GM04504 (cell line): ENCODE data around the gene PLEKHG5.
A peak's percentile ranks its signal among the peaks of the same experiment; 100 is the strongest.

ENCODE experiments used
- DNase-seq: peaks from one replicate; pipeline ENCODE4 v3.0.0-alpha.2; 2012; ENCODE audit warnings: low read depth

The PLEKHG5 gene

GRCh38 chr1:6491480-6491962 is at the start of gene PLEKHG5:
TSS of gene PLEKHG5 (minus strand) at chr1:6491667. CDS start at chr1:6477571, 14,096 bp downstream.
- DNase-seq: peak; percentile 28

GRCh38 chr1:6538956-6539355 is 47.5 kb upstream of the PLEKHG5 start:
- no peak for DNase-seq

GRCh38 chr1:6536291-6536690 is 44.8 kb upstream of the PLEKHG5 start:
- DNase-seq: no peak

- no peak for DNase-seq
Measured at GRCh38 chr1:6535214-6535613, 43.7 kb upstream of the PLEKHG5 start.

- no peak for DNase-seq
Measured at GRCh38 chr1:6534248-6534822, 42.9 kb upstream of the PLEKHG5 start.

- no peak for DNase-seq
Measured at GRCh38 chr1:6531996-6532395, 40.5 kb upstream of the PLEKHG5 start.

GRCh38 chr1:6530504-6531160 is 39.2 kb upstream of the PLEKHG5 start:
- no peak for DNase-seq

- no peak for DNase-seq
Measured at GRCh38 chr1:6528492-6528891, 37.0 kb upstream of the PLEKHG5 start.

- DNase-seq: no peak
Measured at GRCh38 chr1:6526316-6526715, 34.8 kb upstream of the PLEKHG5 start.

- DNase-seq: no peak
Measured at GRCh38 chr1:6523566-6523965, 32.1 kb upstream of the PLEKHG5 start.

- no peak for DNase-seq
Measured at GRCh38 chr1:6521536-6521935, 30.1 kb upstream of the PLEKHG5 start.

GRCh38 chr1:6519935-6520671 is 28.6 kb upstream of the PLEKHG5 start:
- peak; percentile 60 for DNase-seq

- no peak for DNase-seq
Measured at GRCh38 chr1:6519491-6519934, 28.0 kb upstream of the PLEKHG5 start.

- no peak for DNase-seq
Measured at GRCh38 chr1:6517435-6517851, 26.0 kb upstream of the PLEKHG5 start.

GRCh38 chr1:6515771-6516170 is 24.3 kb upstream of the PLEKHG5 start:
- DNase-seq: no peak

- no peak for DNase-seq
Measured at GRCh38 chr1:6513320-6513801, 21.9 kb upstream of the PLEKHG5 start.

GRCh38 chr1:6512908-6513280 is 21.4 kb upstream of the PLEKHG5 start:
- no peak for DNase-seq

GRCh38 chr1:6512245-6512907 is 20.9 kb upstream of the PLEKHG5 start:
- DNase-seq: no peak

GRCh38 chr1:6511561-6512244 is 20.2 kb upstream of the PLEKHG5 start:
- no peak for DNase-seq

- DNase-seq: no peak
Measured at GRCh38 chr1:6511056-6511455, 19.6 kb upstream of the PLEKHG5 start.

GRCh38 chr1:6510493-6510892 is 19.0 kb upstream of the PLEKHG5 start:
- no peak for DNase-seq

GRCh38 chr1:6509919-6510291 is 18.4 kb upstream of the PLEKHG5 start:
- no peak for DNase-seq
